Activated naive CD8-positive, alpha-beta T cell treated with anti-CD3 and anti-CD28 coated beads, Interleukin-2, amount 10 ng/mL, durations not matched to agents 7 days and 5 days (primary cell): ENCODE results near the gene TTC16. TPM values are rescaled to one million over a fixed set of nuclear protein-coding genes. Genes with fewer than 3 reads are reported as not detected.

Source experiments
- ATAC-seq: fragments of 150-1000 bp; cut with Tn5 transposase; one replicate; pipeline ENCODE4 v1.10.0; 2021; ENCODE audit warnings: low read depth, moderate library complexity
- POLR2A ChIA-PET: fragments of 350-600 bp; sonication (Branson Sonifier 250); formaldehyde crosslinking; loops from one replicate; lab custom pipeline; 2021; ENCODE audit warnings: antibody characterized with exemption; lab: Charles Lee
- DNase-seq: peaks from one replicate; pipeline ENCODE4 v3.0.0; 2021
- H3K27ac Mint-ChIP-seq: one replicate; pipeline ENCODE4 v1.8.0; 2022; ENCODE audit warnings: mild to moderate bottlenecking, mixed read lengths
- H3K27me3 Mint-ChIP-seq: one replicate; pipeline ENCODE4 v1.8.0; 2022; ENCODE audit warnings: mild to moderate bottlenecking, moderate library complexity, mixed read lengths
- H3K36me3 Mint-ChIP-seq: one replicate; pipeline ENCODE4 v1.8.0; 2021; ENCODE audit warnings: mild to moderate bottlenecking, mixed read lengths
- H3K4me1 Mint-ChIP-seq: one replicate; pipeline ENCODE4 v1.8.0; 2021; ENCODE audit warnings: mixed read lengths
- H3K4me3 Mint-ChIP-seq: one replicate; pipeline ENCODE4 v1.8.0; 2022; ENCODE audit warnings: mild to moderate bottlenecking, moderate library complexity, mixed read lengths
- H3K9me3 Mint-ChIP-seq: one replicate; pipeline ENCODE4 v1.8.0; 2021; ENCODE audit warnings: mixed read lengths
- total RNA-seq, 2 experiments: library from RNA; stranded (reverse); gene quantifications; one replicate each; pipeline ENCODE4 v1.2.3, GENCODE V29; 2021

The TTC16 gene, protein sequence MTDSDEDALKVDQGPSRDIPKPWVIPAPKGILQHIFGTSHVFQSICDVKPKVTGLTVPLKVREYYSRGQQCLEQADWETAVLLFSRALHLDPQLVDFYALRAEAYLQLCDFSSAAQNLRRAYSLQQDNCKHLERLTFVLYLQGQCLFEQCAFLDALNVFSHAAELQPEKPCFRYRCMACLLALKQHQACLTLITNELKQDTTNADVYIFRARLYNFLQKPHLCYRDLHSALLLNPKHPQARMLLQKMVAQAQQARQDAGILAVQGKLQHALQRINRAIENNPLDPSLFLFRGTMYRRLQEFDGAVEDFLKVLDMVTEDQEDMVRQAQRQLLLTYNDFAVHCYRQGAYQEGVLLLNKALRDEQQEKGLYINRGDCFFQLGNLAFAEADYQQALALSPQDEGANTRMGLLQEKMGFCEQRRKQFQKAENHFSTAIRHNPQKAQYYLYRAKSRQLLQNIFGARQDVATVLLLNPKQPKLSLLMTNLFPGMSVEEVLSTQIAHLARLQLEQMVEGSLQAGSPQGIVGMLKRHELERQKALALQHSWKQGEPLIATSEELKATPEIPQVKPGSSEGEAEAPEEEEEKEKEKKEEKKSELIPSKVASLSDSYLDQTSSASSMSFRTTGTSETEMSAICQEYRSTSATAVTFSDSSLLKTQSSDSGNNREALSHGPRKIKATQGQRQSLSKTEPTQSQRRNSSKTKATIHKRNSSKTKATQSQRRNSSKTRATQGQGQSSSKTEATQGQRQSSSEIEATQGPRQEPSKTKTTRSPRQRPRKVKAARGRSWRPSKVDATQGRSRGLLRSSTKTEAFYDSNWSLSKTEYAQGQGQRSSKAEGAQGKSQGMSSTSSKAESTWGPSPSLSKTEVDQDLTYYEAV
- 1 to 10 TPM; 4.4 to 5.3 TPM for total RNA-seq

DNA sequence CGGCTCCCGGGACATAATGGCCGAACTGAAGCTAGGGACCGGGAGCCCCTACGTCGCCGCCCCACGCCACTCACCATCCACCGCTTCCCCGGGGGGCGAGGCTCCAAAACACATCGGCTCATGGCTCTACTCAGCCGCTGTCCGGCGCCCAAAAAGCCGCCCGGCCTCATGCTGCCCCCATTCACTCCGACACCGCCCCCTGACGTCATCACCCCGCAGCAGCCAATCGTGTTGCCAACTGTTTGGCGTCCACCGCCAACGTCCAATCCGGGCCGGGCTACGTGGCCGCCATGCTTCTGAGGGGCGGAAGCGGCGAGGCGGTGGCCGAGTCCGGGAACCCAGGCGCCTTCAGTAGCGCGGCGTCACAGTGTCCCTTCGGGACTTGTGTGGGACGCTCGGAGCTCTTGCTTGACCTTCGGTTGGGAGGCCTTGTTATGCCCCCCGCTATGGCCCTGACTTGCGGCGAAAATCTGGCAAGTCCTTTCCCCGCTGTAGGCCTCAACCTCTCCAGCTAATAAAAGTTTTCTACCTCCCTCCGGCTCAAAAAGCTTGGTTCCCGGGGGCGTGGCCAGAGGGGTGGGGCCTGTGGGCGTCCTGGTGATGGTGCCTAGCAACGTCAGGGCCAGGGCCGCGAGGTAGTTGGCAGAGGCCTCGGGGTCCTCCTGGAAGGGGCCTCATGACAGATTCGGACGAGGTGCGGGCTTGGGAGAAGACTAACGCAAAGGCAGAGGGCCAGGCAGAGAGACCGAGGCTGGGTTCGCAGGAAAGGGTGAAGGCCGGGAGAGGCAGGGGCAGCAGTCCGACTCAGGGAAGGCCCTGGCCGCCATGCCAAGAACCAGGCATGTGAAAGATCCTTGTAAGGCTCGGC is at the start of gene TTC16, which contains the start of gene PTRH1:
Gene TTC16, plus strand, starts transcription at position 610 of the 868 bp plus-strand sequence. Its CDS starts 67 bp downstream, at position 677.
Gene PTRH1, minus strand, starts transcription at position 194 of the 868 bp plus-strand sequence. Its CDS starts 24 bp downstream, at position 170.
- ATAC-seq, result peak; percentile 92
- no peaks in the 10 kb centered on the region for H3K27me3 Mint-ChIP-seq
- peak within 1 kb of the TSS; percentile 97 for H3K4me3 Mint-ChIP-seq
- no peaks in the 10 kb centered on the region for H3K36me3 Mint-ChIP-seq
- POLR2A ChIA-PET, result interaction anchor here (0.5 to 2.4 kb wide), 12 partner anchors 8 to 571 kb away, joined by 3 to 10 read pairs (median 3); partner anchors contain the start of genes LRSAM1, RPL12, TOR2A and ZNF79
- H3K4me1 Mint-ChIP-seq, result peaks cover 29% of the 10 kb centered on the region
- peak within 1 kb of the TSS; percentile 92 for H3K27ac Mint-ChIP-seq
- DNase-seq, result peak; percentile 98
- H3K9me3 Mint-ChIP-seq, result no peaks in the 10 kb centered on the region

DNA sequence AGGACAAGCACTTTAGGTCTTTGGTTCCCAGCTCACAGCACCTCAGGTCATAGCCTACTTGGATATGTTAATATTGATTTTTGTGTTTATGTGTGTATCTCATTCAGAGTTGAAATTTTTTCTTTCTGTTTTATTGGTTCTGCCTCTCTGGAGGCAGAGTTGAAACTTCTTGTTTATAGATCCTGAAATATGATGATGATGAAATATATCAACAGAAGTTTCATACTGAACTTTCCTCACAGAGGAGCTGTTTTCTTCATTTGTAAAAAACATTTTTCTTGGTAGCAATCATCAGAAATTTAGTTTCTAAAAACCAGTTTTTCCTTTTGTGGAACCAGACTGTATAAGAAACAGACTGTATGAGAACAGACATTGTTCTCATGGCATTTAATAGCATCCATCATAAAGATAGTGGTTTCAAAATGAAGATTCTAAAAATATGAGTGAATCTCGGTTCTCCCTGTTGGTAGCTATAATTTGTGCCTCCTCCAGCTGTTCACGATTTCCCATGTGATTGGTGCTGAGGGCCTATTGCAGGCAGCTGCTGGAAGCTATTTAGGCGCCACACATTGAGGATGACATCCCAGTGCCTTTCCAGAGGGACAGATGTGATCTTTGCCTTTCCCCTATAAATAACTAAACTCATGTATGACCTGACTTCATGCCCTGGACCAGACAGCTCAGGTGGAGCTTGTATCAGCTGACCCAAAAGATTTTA is 48.6 kb upstream of the TTC16 start:
- Mint-ChIP-seq H3K9me3 (no peaks in the 10 kb centered on the region), H3K27ac (no peak overlapping the region), H3K36me3 (peaks cover 5% of the 10 kb centered on the region), H3K4me3 (no peak overlapping the region), H3K27me3 (no peaks in the 10 kb centered on the region), H3K4me1 (no peaks in the 10 kb centered on the region)
- DNase-seq, result no peak
- ATAC-seq, result no peak
- POLR2A ChIA-PET, result no interaction called here

DNA sequence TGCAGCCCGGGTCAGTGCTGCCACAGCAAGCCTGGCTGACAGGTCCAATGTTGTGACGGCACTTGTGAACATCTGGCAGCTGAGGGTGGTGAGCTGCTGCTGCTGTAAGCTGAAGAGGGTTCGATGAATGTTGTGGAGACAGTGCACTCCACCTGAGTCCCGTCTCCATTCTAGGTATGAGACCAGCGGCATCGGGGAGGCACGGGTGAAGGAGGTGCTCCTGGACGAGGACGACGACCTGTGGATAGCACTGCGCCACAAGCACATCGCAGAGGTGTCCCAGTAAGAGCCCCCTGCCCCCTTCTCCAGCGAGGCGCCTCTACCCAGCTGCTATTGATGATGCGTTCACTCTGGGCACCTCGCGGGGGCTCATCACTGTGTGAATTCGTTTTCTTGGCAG is 48.0 kb upstream of the TTC16 start:
- DNase-seq (no peak), ATAC-seq (no peak)
- H3K4me1 Mint-ChIP-seq, result no peaks in the 10 kb centered on the region
- H3K9me3 Mint-ChIP-seq, result no peaks in the 10 kb centered on the region
- H3K27ac Mint-ChIP-seq, result no peak overlapping the region
- peaks cover 5% of the 10 kb centered on the region for H3K36me3 Mint-ChIP-seq
- POLR2A ChIA-PET, result no interaction called here
- H3K4me3 Mint-ChIP-seq, result no peak overlapping the region
- no peaks in the 10 kb centered on the region for H3K27me3 Mint-ChIP-seq

DNA sequence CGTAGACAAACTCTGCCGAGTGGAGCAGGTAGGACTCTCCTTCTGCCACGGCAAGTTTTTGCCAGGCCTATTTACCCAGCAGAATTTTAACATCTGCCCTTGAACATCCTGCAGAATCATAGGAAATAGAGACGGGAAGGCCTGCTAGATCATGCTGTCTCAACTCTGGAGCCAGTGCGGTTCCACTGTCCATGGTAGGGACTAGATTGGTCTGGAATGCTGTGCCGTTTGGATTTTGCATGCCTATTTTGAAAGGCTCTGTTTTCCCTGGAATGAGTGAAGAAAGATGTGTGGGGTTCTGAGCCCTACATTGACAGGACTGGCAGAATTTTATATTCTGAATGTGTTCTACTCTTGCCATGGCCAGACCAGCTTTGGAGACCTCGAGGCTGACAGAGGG is 42.6 kb upstream of the TTC16 start:
- DNase-seq, result no peak
- POLR2A ChIA-PET, result no interaction called here
- no peak for ATAC-seq
- Mint-ChIP-seq H3K27me3 (no peaks in the 10 kb centered on the region), H3K4me3 (no peak overlapping the region), H3K36me3 (peaks cover 1% of the 10 kb centered on the region), H3K9me3 (no peaks in the 10 kb centered on the region), H3K4me1 (no peaks in the 10 kb centered on the region), H3K27ac (no peak overlapping the region)

DNA sequence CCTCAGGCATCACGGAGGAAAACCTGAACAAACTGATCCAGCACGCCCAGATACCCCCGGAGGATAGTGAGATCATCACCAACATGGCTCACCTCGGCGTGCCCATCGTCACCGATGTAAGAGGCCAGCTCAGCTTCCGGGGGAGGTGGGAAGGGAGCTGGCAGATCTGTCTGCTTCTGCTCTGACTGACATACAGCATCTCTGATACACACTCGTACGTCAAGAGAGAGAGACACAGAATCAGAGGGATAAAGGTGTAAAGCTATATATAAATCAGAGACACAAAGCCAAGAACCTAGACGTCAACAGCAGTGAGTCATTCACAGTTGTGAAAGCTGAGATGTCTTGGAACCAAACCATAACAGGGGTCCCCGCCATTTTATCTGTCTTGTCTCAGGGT is 39.2 kb upstream of the TTC16 start:
- Mint-ChIP-seq H3K9me3 (no peaks in the 10 kb centered on the region), H3K36me3 (peaks cover 4% of the 10 kb centered on the region), H3K27ac (no peak overlapping the region), H3K4me1 (no peaks in the 10 kb centered on the region), H3K27me3 (no peaks in the 10 kb centered on the region), H3K4me3 (no peak overlapping the region)
- POLR2A ChIA-PET, result no interaction called here
- no peak for DNase-seq
- ATAC-seq, result no peak

DNA sequence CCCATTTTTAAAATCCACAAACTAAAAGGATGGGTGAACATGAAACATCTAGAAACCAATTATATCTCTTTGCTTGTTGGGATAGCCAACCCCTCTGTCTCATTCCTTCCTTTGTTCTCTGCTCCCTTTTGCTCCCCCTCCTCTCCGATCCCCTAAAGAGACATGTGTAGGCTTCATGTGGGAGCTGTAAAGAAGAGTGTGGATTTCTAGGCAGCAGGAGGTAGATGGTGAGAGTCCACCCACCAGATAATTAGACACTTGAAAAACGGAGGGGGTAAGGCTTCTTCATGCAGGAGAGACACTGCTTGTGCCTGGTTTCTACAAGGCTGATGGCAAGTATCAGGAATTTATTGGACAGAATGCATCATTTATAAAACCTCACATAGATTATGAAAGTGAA is 36.4 kb upstream of the TTC16 start:
- H3K27ac Mint-ChIP-seq, result no peak overlapping the region
- ATAC-seq (no peak), DNase-seq (no peak)
- H3K4me1 Mint-ChIP-seq, result no peaks in the 10 kb centered on the region
- H3K36me3 Mint-ChIP-seq, result peaks cover 2% of the 10 kb centered on the region
- H3K27me3 Mint-ChIP-seq, result no peaks in the 10 kb centered on the region
- POLR2A ChIA-PET, result no interaction called here
- no peaks in the 10 kb centered on the region for H3K9me3 Mint-ChIP-seq
- no peak overlapping the region for H3K4me3 Mint-ChIP-seq

DNA sequence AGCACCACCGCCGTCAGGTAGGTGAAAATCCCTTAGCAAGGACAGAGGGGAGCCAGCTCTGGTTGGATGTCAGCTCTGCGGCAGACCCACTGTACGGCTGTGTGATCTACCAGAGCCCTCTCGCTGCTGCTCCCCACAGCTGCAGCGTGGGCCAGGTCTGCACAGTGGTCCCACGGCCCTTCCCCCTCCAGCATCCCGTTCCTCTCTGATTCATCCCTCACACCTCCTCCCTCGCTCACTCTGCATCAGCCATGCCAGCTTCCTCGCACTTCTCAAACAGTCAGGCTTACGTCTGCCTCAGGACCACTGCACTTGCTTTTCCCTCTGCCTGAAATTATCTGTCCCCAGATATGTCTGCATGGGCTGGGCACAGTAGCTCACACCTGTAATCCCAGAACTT is 35.7 kb upstream of the TTC16 start:
- DNase-seq (no peak), ATAC-seq (no peak)
- H3K4me1 Mint-ChIP-seq, result no peaks in the 10 kb centered on the region
- no peaks in the 10 kb centered on the region for H3K27me3 Mint-ChIP-seq
- POLR2A ChIA-PET, result no interaction called here
- H3K4me3 Mint-ChIP-seq, result no peak overlapping the region
- H3K9me3 Mint-ChIP-seq, result no peaks in the 10 kb centered on the region
- H3K36me3 Mint-ChIP-seq, result peaks cover 2% of the 10 kb centered on the region
- H3K27ac Mint-ChIP-seq, result no peak overlapping the region

DNA sequence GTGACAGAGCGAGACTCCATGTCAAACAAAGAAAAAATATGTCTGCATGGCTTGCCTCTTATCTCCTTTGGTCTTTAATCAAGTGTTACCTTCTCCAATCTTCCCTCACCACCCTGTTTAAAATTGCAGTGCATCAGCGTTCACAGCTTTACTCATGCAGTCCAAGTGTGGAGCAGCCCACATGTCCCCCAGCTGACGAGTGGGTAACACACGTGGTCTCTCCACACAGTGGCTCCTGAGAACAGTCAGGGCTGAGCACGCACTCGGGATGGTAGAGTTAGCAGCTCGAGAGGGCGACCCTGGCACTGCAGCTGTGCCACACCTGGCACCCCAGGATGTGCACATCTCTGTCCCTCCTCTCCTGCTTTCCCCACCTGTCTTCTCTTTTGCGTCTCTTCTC is 35.0 kb upstream of the TTC16 start:
- no peak for DNase-seq
- Mint-ChIP-seq H3K9me3 (no peaks in the 10 kb centered on the region), H3K36me3 (peaks cover 2% of the 10 kb centered on the region), H3K27ac (no peak overlapping the region), H3K4me1 (no peaks in the 10 kb centered on the region), H3K27me3 (no peaks in the 10 kb centered on the region), H3K4me3 (no peak overlapping the region)
- POLR2A ChIA-PET, result no interaction called here
- no peak for ATAC-seq

DNA sequence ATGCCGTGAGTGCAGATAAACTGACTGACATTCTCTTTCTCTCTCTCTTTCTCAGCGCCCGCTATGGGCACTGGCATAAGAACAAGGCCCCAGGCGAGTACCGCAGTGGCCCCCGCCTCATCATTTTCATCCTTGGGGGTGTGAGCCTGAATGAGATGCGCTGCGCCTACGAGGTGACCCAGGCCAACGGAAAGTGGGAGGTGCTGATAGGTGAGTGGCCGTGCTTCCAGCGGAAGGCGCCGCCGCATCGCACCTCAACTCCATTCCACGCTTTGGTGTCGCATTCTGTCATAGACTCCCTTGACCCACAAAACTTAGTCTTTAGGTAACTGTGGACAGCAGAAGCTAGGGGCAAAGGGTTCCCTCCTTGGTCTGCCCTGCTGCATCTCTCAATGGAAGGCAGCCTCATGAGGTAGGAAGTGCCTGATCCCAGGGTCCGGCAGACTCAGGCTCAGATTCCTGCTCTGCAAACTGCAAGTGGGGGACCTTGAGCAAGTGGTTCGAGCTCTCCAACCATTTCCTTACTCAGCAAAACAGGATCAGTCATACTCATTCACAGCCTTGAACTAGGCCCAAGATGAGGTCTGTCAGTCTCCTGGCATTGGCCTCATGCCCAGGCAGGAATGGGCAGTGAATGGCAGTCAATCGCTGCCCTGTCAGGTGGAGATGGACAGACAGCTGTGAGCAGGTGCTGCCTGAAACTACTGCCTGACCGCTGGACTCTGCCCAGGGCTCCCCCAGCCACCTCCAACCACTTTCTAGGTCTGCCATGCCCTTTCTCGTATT is 33.3 kb upstream of the TTC16 start:
- H3K27ac Mint-ChIP-seq, result no peak overlapping the region
- no peak overlapping the region for H3K4me3 Mint-ChIP-seq
- ATAC-seq, result no peak
- no peaks in the 10 kb centered on the region for H3K4me1 Mint-ChIP-seq
- DNase-seq, result no peak
- H3K27me3 Mint-ChIP-seq, result no peaks in the 10 kb centered on the region
- no peaks in the 10 kb centered on the region for H3K9me3 Mint-ChIP-seq
- H3K36me3 Mint-ChIP-seq, result peaks cover 2% of the 10 kb centered on the region
- POLR2A ChIA-PET, result no interaction called here

DNA sequence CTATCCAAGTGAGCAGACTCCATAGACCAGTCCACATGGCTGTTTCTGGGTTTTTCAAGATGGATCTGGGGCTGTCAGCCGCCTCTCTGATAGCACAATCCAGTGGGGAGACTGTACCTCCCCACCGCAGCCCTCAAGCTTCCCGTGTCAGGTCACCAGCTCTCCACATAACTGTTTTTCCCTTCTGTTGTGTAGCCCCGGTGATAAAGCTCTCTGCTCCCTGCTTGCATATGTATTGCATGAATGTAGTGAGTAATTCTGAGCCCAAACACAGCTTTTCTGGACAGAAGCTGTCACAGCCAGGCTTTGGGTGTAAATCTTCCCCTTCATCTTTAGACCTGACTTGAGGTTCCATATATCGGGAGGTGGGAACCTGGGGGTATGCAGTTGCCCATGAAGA is 32.2 kb upstream of the TTC16 start:
- ATAC-seq, result no peak
- H3K27me3 Mint-ChIP-seq, result no peaks in the 10 kb centered on the region
- no peaks in the 10 kb centered on the region for H3K4me1 Mint-ChIP-seq
- DNase-seq, result no peak
- peaks cover 2% of the 10 kb centered on the region for H3K36me3 Mint-ChIP-seq
- H3K4me3 Mint-ChIP-seq, result no peak overlapping the region
- no peaks in the 10 kb centered on the region for H3K9me3 Mint-ChIP-seq
- POLR2A ChIA-PET, result interaction anchor here (0.7 kb wide), 1 partner anchor 17 kb away, joined by 3 read pairs; no protein-coding TSS in a partner anchor
- no peak overlapping the region for H3K27ac Mint-ChIP-seq

DNA sequence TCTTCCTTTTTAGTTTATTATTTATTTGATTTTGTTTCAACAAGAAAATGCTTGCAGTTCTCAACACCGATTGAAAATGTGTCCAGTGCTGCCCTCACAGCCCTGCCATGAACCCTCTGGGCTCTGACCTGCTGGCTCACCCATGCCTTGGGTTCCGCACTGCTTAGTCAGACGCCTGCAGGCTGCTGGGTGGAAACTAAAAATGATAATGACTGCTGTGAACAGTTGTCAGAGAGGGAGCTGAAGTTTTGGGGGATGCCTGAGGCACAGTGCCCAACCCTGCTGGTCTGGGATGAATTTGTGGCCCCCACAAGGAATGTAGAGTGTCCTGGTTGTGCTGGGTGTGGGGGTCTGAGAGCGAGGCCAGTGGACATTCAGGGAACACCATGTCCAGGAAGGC is 31.3 kb upstream of the TTC16 start:
- ATAC-seq, result no peak
- H3K4me3 Mint-ChIP-seq, result no peak overlapping the region
- no peak for DNase-seq
- POLR2A ChIA-PET, result no interaction called here
- no peaks in the 10 kb centered on the region for H3K36me3 Mint-ChIP-seq
- no peaks in the 10 kb centered on the region for H3K27me3 Mint-ChIP-seq
- no peak overlapping the region for H3K27ac Mint-ChIP-seq
- no peaks in the 10 kb centered on the region for H3K4me1 Mint-ChIP-seq
- no peaks in the 10 kb centered on the region for H3K9me3 Mint-ChIP-seq
